Measurements from ENCODE around the gene ADPRHL1.

ADPRHL1 gene

DNA sequence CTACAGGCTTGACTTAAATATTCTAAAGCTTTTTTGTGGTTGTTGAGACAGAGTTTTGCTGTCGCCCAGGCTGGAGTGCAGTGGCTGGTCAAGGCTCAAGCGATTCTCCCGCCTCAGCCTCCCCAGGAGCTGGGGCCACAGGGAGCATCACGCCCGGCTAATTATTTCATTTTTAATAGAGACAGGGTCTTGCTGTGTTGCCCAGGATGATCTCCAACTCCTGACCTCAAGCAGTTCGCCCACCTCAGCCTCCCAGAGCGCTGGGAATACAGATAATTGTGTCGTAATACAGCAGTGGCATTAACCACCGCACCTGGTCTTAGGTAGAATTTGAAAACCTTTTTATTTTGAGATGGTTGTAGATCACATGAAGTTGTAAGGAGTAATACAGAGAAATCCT lies 38.7 kb upstream of the ADPRHL1 start:
- no peak overlapping the region for H3K9ac ChIP-seq
- H4K20me1 ChIP-seq (ENCODE audit: insufficient read depth) = no peaks in the 10 kb centered on the region
- no peak overlapping the region for H2AFZ ChIP-seq (ENCODE audit: low read depth)
- no peak overlapping the region for H3K27ac ChIP-seq
- no peaks in the 10 kb centered on the region for H3K27me3 ChIP-seq (ENCODE audit: insufficient read depth, low read depth)
- no peaks in the 10 kb centered on the region for H3K36me3 ChIP-seq (ENCODE audit: insufficient read depth)
- H3K4me2 ChIP-seq = peak overlapping the region; percentile 71
- H3K79me2 ChIP-seq (ENCODE audit: insufficient read depth, low read depth) = peaks cover 33% of the 10 kb centered on the region; the same call in 1 of the 2 replicates
- peaks cover 18% of the 10 kb centered on the region for H3K4me1 ChIP-seq (ENCODE audit: low read depth, poor library complexity, severe bottlenecking)
- TF ChIP-seq, protein P1, sequence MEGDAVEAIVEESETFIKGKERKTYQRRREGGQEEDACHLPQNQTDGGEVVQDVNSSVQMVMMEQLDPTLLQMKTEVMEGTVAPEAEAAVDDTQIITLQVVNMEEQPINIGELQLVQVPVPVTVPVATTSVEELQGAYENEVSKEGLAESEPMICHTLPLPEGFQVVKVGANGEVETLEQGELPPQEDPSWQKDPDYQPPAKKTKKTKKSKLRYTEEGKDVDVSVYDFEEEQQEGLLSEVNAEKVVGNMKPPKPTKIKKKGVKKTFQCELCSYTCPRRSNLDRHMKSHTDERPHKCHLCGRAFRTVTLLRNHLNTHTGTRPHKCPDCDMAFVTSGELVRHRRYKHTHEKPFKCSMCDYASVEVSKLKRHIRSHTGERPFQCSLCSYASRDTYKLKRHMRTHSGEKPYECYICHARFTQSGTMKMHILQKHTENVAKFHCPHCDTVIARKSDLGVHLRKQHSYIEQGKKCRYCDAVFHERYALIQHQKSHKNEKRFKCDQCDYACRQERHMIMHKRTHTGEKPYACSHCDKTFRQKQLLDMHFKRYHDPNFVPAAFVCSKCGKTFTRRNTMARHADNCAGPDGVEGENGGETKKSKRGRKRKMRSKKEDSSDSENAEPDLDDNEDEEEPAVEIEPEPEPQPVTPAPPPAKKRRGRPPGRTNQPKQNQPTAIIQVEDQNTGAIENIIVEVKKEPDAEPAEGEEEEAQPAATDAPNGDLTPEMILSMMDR (conservative IDR thresholded peaks at IDR 0.05; ENCODE audit: low read depth, low read length) = no peak
- H3K4me3 ChIP-seq (IDR thresholded peaks at IDR 0.05; ENCODE audit: insufficient read depth, low read depth, low read length) = no peak overlapping the region

DNA sequence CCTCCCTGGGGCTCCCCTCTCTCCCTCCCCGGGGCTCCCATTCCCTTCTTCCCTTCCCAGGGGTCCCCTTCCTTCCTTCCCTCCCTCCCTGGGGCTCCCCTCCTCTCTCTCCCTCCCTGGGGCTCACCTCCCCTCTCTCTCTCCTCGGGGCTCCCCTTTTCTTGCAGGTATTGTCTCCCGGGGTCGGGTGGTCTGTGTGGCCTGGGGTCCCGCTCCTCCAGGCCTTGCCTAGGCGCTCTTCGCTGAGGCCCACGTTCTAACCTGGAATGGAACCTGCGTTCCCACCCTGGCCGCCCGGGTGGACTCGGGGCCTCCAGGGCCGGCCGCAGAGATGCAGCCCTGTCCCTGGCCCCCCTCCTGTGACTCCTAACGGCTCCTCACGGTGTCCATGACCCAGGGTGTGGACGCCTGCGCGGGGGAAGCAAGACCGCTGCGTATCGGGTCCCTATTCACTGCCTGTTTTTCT lies 38.2 kb upstream of the ADPRHL1 start:
- no peaks in the 10 kb centered on the region for H3K36me3 ChIP-seq (ENCODE audit: insufficient read depth)
- H3K4me3 ChIP-seq (IDR thresholded peaks at IDR 0.05; ENCODE audit: insufficient read depth, low read depth, low read length) = no peak overlapping the region
- no peak overlapping the region for H2AFZ ChIP-seq (ENCODE audit: low read depth)
- H3K4me2 ChIP-seq = peak overlapping the region; percentile 71
- H3K79me2 ChIP-seq (ENCODE audit: insufficient read depth, low read depth) = peaks cover 38% of the 10 kb centered on the region; the same call in 1 of the 2 replicates
- H4K20me1 ChIP-seq (ENCODE audit: insufficient read depth) = no peaks in the 10 kb centered on the region
- no peaks in the 10 kb centered on the region for H3K27me3 ChIP-seq (ENCODE audit: insufficient read depth, low read depth)
- peak overlapping the region; percentile 42; the same call in 1 of the 2 replicates for H3K9ac ChIP-seq
- peaks cover 18% of the 10 kb centered on the region for H3K4me1 ChIP-seq (ENCODE audit: low read depth, poor library complexity, severe bottlenecking)
- TF ChIP-seq, protein P1 (conservative IDR thresholded peaks at IDR 0.05; ENCODE audit: low read depth, low read length) = no peak
- H3K27ac ChIP-seq = no peak overlapping the region

DNA sequence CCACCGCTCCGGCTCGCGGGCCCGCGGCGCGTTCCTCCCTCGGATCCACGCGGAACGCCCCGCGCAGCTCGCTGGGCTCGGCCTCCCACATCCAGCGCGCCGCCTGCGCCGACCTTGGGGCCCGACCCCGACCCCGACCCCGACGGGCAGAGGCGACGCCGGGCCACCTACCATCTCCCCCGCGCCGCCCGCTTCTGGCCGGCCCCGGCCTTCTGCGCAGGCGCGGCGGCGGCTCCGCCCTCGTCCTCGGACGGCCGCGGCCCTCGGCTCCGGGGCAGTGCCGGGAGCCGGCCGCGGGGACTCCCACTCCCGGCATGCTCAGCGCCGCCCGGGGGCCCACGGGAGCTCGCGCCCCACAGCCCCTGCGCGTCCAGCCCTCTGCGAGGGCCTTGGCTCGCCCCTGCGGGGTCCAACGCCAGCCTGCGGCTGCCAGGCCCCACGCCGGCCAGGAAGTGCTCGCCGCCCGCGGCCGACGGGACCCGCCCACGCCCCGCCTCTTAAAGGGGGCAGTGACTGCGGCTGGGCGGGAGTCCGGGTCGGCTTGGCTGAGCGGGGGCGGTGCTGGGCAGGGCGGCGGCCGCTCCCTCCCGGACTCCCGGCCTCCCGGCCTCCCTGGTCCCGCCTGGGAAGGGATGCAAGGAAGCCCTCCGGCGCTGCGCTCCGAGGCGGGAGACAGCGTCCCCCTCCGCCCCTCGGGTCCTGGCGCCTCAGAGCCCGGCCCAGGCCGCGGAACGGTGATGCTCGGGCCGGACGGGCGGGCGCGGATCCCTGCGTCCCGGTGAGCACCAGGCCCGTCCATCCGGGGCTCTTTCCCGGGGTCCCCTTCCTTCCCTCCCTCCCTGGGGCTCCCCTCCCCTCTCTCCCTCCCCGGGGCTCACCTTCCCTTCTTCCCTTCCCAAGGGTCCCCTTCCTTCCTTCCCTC lies 37.5 kb upstream of the ADPRHL1 start, which contains the start of gene DCUN1D2:
Gene DCUN1D2 (minus strand): TSS at position 216 of the 922 bp plus-strand sequence. CDS start 42 bp downstream, at position 174.
- Histone ChIP-seq H4K20me1 (ENCODE audit: insufficient read depth) (no peaks in the 10 kb centered on the region), H3K79me2 (ENCODE audit: insufficient read depth, low read depth) (peaks cover 45% of the 10 kb centered on the region; the same call in 1 of the 2 replicates), H3K9ac (peak within 1 kb of the TSS; percentile 42; the same call in 1 of the 2 replicates), H3K27me3 (ENCODE audit: insufficient read depth, low read depth) (no peaks in the 10 kb centered on the region), H3K36me3 (ENCODE audit: insufficient read depth) (no peaks in the 10 kb centered on the region), H3K4me2 (peak within 1 kb of the TSS; percentile 76), H3K4me3 (IDR thresholded peaks at IDR 0.05; ENCODE audit: insufficient read depth, low read depth, low read length) (no peak within 1 kb of the TSS), H3K4me1 (ENCODE audit: low read depth, poor library complexity, severe bottlenecking) (peaks cover 18% of the 10 kb centered on the region), H3K27ac (no peak within 1 kb of the TSS), H2AFZ (ENCODE audit: low read depth) (peak within 1 kb of the TSS; percentile 52)
- TF ChIP-seq, protein P1 (conservative IDR thresholded peaks at IDR 0.05; ENCODE audit: low read depth, low read length) = no peak

DNA sequence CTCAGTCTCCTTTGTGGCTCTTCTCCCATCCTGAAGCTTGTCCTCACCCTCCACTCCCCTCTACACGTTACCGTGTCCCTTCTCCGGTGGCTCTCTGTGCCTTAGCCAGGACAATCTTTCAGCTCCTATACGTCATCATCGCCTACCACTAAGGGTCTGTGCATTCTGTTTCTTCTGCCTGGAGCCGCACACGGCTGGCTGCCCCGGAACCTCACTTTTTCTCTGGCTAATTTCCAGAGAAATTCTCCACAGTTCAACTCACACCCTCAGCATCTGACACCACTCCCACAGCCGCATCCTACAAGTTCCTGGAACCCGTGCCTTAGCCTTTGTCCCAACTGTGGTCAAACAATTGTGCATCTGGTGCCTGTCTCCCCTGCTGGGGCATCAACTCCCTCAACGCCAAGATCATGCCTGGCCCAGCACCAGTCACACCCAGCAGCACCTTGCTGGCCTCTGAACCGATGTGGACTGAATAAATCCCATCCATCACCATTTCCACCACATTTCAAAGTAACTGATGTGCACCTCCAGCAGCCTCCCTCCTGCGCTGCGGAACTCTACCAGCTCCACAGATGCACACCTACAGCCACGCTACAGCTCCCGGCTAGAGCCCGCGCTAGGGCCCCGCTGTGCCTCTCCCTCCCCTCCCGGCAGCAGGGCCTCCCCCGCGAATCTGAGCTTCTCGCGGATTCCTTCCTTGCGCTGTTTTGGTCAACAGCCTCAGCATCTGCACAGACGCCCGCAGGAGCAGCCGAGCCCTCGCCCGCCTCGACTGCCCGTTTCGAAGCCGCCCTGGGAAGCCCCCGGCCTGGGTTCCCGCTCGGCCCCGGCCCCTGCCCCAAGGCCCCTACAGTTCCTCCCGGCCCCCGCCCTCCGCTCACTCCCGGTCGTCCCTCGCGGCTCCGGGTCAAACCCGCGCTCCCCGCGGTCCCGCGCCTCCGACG lies 36.5 kb upstream of the ADPRHL1 start:
- TF ChIP-seq, protein P1 (conservative IDR thresholded peaks at IDR 0.05; ENCODE audit: low read depth, low read length) = no peak
- Histone ChIP-seq H3K27ac (no peak overlapping the region), H3K9ac (peak overlapping the region; percentile 42; the same call in 1 of the 2 replicates), H2AFZ (ENCODE audit: low read depth) (peak overlapping the region; percentile 52), H3K79me2 (ENCODE audit: insufficient read depth, low read depth) (peaks cover 51% of the 10 kb centered on the region; the same call in 1 of the 2 replicates), H3K4me2 (peak overlapping the region; percentile 76), H3K4me1 (ENCODE audit: low read depth, poor library complexity, severe bottlenecking) (peaks cover 22% of the 10 kb centered on the region), H3K27me3 (ENCODE audit: insufficient read depth, low read depth) (no peaks in the 10 kb centered on the region), H3K4me3 (IDR thresholded peaks at IDR 0.05; ENCODE audit: insufficient read depth, low read depth, low read length) (no peak overlapping the region), H3K36me3 (ENCODE audit: insufficient read depth) (no peaks in the 10 kb centered on the region), H4K20me1 (ENCODE audit: insufficient read depth) (no peaks in the 10 kb centered on the region)

Data from KMS-11 (cell line).